ENCODE measurements around the gene ISLR.

GRCh38 chr15:74172701-74173379, 670 bp upstream of the ISLR start:
- no peak for TF ChIP-seq SIN3A (IDR thresholded peaks at IDR 0.05; ENCODE audit: borderline replicate concordance, insufficient read depth, low read length)
- TF ChIP-seq REST (IDR thresholded peaks at IDR 0.05; ENCODE audit: insufficient read depth in 1 of 2, low read depth in 2 of 2, low read length in 2 of 2): no peak
- TF ChIP-seq POLR2AphosphoS5 (IDR thresholded peaks at IDR 0.05; ENCODE audit: low read depth, low read length): no peak
